H1 (cell line): ENCODE measurements around the gene RXRA. TPM values are rescaled to one million over a fixed set of nuclear protein-coding genes. Genes with fewer than 3 reads are reported as not detected.
A peak's percentile ranks its signal among the peaks of the same experiment; 100 is the strongest.

Experiments
- CTCF ChIA-PET: fragments of 300-600 bp; sonication (Branson Sonifier 250); formaldehyde crosslinking; loops from one replicate; lab custom pipeline; 2021; ENCODE audit not compliant: partially characterized antibody; lab: Charles Lee
- POLR2A ChIA-PET: fragments of 300-600 bp; sonication (Branson Sonifier 250); formaldehyde crosslinking; loops from one replicate; lab custom pipeline; 2021; ENCODE audit warnings: inconsistent platforms; ENCODE audit not compliant: partially characterized antibody; lab: Charles Lee
- DNase-seq, 2 experiments: peaks; one replicate each; pipeline versions ENCODE4 v3.0.0 to v3.0.0-alpha.2; 2010 to 2022; ENCODE audit warnings: low spot score in 2 of 2, low read depth in 1 of 2, mixed read lengths in 1 of 2
- FAIRE-seq: peaks from 2 replicates; lab custom pipeline; 2011; peaks lifted over from hg19 to GRCh38; lab: Jason Lieb, UNC
- H2AFZ ChIP-seq: 2 replicates; pipeline ENCODE4 v1.8.1; 2012; ENCODE audit warnings: low read length, inconsistent platforms
- H2AK5ac ChIP-seq: 2 replicates; pipeline ENCODE4 v1.6.1; 2013; ENCODE audit warnings: low read depth, low read length
- H2BK120ac ChIP-seq: replicated peaks from 2 replicates; pipeline ENCODE3; 2013; ENCODE audit warnings: low read depth, low read length, inconsistent platforms
- H2BK12ac ChIP-seq: 2 replicates; pipeline ENCODE4 v1.6.1; 2013; ENCODE audit warnings: low read depth, low read length
- H2BK15ac ChIP-seq: 2 replicates; pipeline ENCODE4 v1.6.1; 2013; ENCODE audit warnings: low read length
- H2BK20ac ChIP-seq: 2 replicates; pipeline ENCODE4 v1.6.1; 2013; ENCODE audit warnings: low read length
- H2BK5ac ChIP-seq: 2 replicates; pipeline ENCODE4 v1.6.1; 2013; ENCODE audit warnings: low read depth, low read length
- H3K14ac ChIP-seq: 2 replicates; pipeline ENCODE4 v1.6.1; 2013; ENCODE audit warnings: inconsistent platforms; ENCODE audit not compliant: insufficient read length
- H3K18ac ChIP-seq: 2 replicates; pipeline ENCODE4 v1.6.1; 2013; ENCODE audit warnings: low read length; ENCODE audit errors: extremely low read depth
- H3K23ac ChIP-seq: 2 replicates; pipeline ENCODE4 v1.6.1; 2013; ENCODE audit warnings: inconsistent platforms; ENCODE audit not compliant: insufficient read length
- H3K23me2 ChIP-seq: 2 replicates; pipeline ENCODE4 v1.6.1; 2013; ENCODE audit warnings: low read depth, low read length
- H3K27ac ChIP-seq: 2 replicates; pipeline ENCODE4 v1.6.1; 2011; ENCODE audit warnings: low read depth, low read length, inconsistent platforms
- H3K27me3 ChIP-seq, 4 experiments: replicated peaks in 1 of 4; 1 replicate in 1 of 4; 2 replicates in 3 of 4; pipeline versions ENCODE4 v1.6.1 to v1.8.1; 2011 to 2013; ENCODE audit warnings: low read length in 3 of 4, mild to moderate bottlenecking in 3 of 4, inconsistent platforms in 2 of 4, mixed read lengths in 2 of 4, moderate library complexity in 1 of 4; ENCODE audit not compliant: control insufficient read depth in 3 of 4, insufficient read depth in 3 of 4; ENCODE audit errors: extremely low read depth in 1 of 4
- H3K36me3 ChIP-seq, 4 experiments: 2 replicates each; pipeline versions ENCODE4 v1.6.1 to v1.8.1; 2011 to 2013; ENCODE audit warnings: mild to moderate bottlenecking in 4 of 4, low read length in 3 of 4, moderate library complexity in 2 of 4, control low read depth in 1 of 4, inconsistent platforms in 1 of 4; ENCODE audit not compliant: insufficient read depth in 4 of 4, control insufficient read depth in 2 of 4
- H3K4ac ChIP-seq: replicated peaks from 2 replicates; pipeline ENCODE3; 2013; ENCODE audit warnings: low read length, low read depth, mixed read lengths, inconsistent platforms; ENCODE audit not compliant: insufficient read length
- H3K4me1 ChIP-seq, 4 experiments: replicated peaks in 1 of 4; 1 replicate in 1 of 4; 2 replicates in 3 of 4; pipeline versions ENCODE4 v1.6.1 to v1.8.1; 2011 to 2013; ENCODE audit warnings: low read length in 3 of 4, inconsistent platforms in 2 of 4, mixed read lengths in 1 of 4; ENCODE audit not compliant: insufficient read depth in 4 of 4, control insufficient read depth in 3 of 4
- H3K4me2 ChIP-seq, 2 experiments: 2 replicates each; pipeline versions ENCODE4 v1.6.1 to v1.8.1; 2011 to 2013; ENCODE audit warnings: low read depth in 2 of 2, low read length in 2 of 2, control low read depth in 1 of 2, inconsistent platforms in 1 of 2, mild to moderate bottlenecking in 1 of 2; ENCODE audit not compliant: insufficient read depth in 1 of 2
- H3K4me3 ChIP-seq, 4 experiments: fragments of 200-600, 300-600 bp in 1 of 4; sonication (generic), shearing (Covaris generic), sonication (Bioruptor Twin) in 1 of 4; 2 replicates each; pipeline versions ENCODE4 v1.5.1 to v1.8.1; 2011 to 2016; ENCODE audit warnings: low read length in 4 of 4, low read depth in 3 of 4, control low read depth in 2 of 4, inconsistent platforms in 2 of 4, mild to moderate bottlenecking in 2 of 4, mixed read lengths in 1 of 4, moderate library complexity in 1 of 4; ENCODE audit not compliant: insufficient read depth in 2 of 4; ENCODE audit errors: extremely low read depth in 1 of 4
- H3K56ac ChIP-seq: replicated peaks from 2 replicates; pipeline ENCODE3; 2013; ENCODE audit warnings: low read depth, mild to moderate bottlenecking, mixed read lengths, low read length, inconsistent platforms; ENCODE audit not compliant: insufficient read length
- H3K79me1 ChIP-seq: 2 replicates; pipeline ENCODE4 v1.6.1; 2013; ENCODE audit warnings: low read depth, low read length, control low read depth
- H3K79me2 ChIP-seq, 2 experiments: 2 replicates each; pipeline versions ENCODE4 v1.6.1 to v1.8.1; 2012 to 2013; ENCODE audit warnings: low read length in 2 of 2, mild to moderate bottlenecking in 2 of 2, inconsistent platforms in 1 of 2; ENCODE audit not compliant: insufficient read depth in 2 of 2, control insufficient read depth in 1 of 2
- H3K9ac ChIP-seq, 4 experiments: replicated peaks in 1 of 4; 1 replicate in 1 of 4; 2 replicates in 3 of 4; pipeline versions ENCODE4 v1.6.1 to v1.8.1; 2011 to 2013; ENCODE audit warnings: low read depth in 3 of 4, low read length in 3 of 4, control low read depth in 2 of 4, mild to moderate bottlenecking in 2 of 4, moderate library complexity in 2 of 4, inconsistent platforms in 1 of 4; ENCODE audit errors: extremely low read depth in 1 of 4
- H3K9me3 ChIP-seq, 2 experiments: 2 replicates each; pipeline versions ENCODE4 v1.6.1 to v1.8.1; 2012 to 2013; ENCODE audit warnings: mild to moderate bottlenecking in 2 of 2, moderate library complexity in 2 of 2, control low read depth in 1 of 2, inconsistent platforms in 1 of 2, low read depth in 1 of 2, low read length in 1 of 2, mixed read lengths in 1 of 2; ENCODE audit not compliant: insufficient read depth in 2 of 2
- H4K20me1 ChIP-seq, 2 experiments: replicated peaks in 1 of 2; 2 replicates each; pipeline versions ENCODE3 to v1.8.1; 2011 to 2013; ENCODE audit warnings: inconsistent platforms in 2 of 2, low read length in 2 of 2, mild to moderate bottlenecking in 1 of 2; ENCODE audit not compliant: insufficient read depth in 2 of 2, control insufficient read depth in 1 of 2
- H4K5ac ChIP-seq: 2 replicates; pipeline ENCODE4 v1.6.1; 2013; ENCODE audit warnings: low read length, low read depth, mixed read lengths, inconsistent platforms; ENCODE audit not compliant: insufficient read length
- H4K8ac ChIP-seq: 2 replicates; pipeline ENCODE4 v1.8.0; 2013; ENCODE audit warnings: mild to moderate bottlenecking, moderate library complexity, low read length, inconsistent platforms; ENCODE audit not compliant: insufficient read depth; ENCODE audit errors: extremely low read depth
- H4K91ac ChIP-seq: replicated peaks from 2 replicates; pipeline ENCODE3; 2013; ENCODE audit warnings: low read length, mixed read lengths, inconsistent platforms; ENCODE audit not compliant: insufficient read length
- BRCA1 ChIP-seq: IDR thresholded peaks from 2 replicates; pipeline ENCODE4 v1.6.1; 2012; ENCODE audit warnings: low read depth, low read length, improper control_type of control experiment
- CBX5 ChIP-seq: fragments of 300-800, 300-1000 bp; sonication (generic); IDR thresholded peaks from 2 replicates; pipeline ENCODE4 v1.7.1; 2016; ENCODE audit warnings: antibody characterized with exemption, low read length, low read depth
- CREB1 ChIP-seq: IDR thresholded peaks from 2 replicates; pipeline ENCODE4 v1.6.1; 2012; ENCODE audit warnings: inconsistent platforms
- HDAC2 ChIP-seq, 2 experiments: fragments of 300-600 bp in 1 of 2; sonication (generic) in 1 of 2; IDR thresholded peaks; 2 replicates each; pipeline ENCODE4 v1.6.1; 2011 to 2012; ENCODE audit warnings: low read depth in 2 of 2, low read length in 2 of 2, mild to moderate bottlenecking in 2 of 2, moderate library complexity in 2 of 2, borderline replicate concordance in 1 of 2, inconsistent platforms in 1 of 2
- MAFK ChIP-seq: IDR thresholded peaks from 2 replicates; pipeline ENCODE4 v1.6.1; 2012; ENCODE audit warnings: low read depth, mild to moderate bottlenecking, improper control_type of control experiment, low read length
- MAX ChIP-seq: IDR thresholded peaks from 2 replicates; pipeline ENCODE4 v1.6.1; 2012; ENCODE audit warnings: inconsistent platforms
- SIN3A ChIP-seq, 2 experiments: IDR thresholded peaks in 1 of 2; conservative IDR thresholded peaks in 1 of 2; 2 replicates each; pipeline ENCODE4 v1.6.1; 2011 to 2012; ENCODE audit warnings: low read length in 2 of 2, improper control_type of control experiment in 1 of 2, low read depth in 1 of 2, mild to moderate bottlenecking in 1 of 2
- TAF7 ChIP-seq: optimal IDR thresholded peaks from 2 replicates; pipeline ENCODE3; 2011; ENCODE audit warnings: low read depth, mild to moderate bottlenecking, inconsistent platforms, low read length, moderate library complexity, borderline replicate concordance
- USF2 ChIP-seq: IDR thresholded peaks from 2 replicates; pipeline ENCODE4 v1.6.1; 2011; ENCODE audit warnings: low read length, improper control_type of control experiment
- WGBS, 2 experiments: shearing (Covaris generic) in 1 of 2; methylation state at CpG; one replicate each; pipeline versions ENCODE4 v1.1.6 to v1.1.7; 2013 to 2015; ENCODE audit warnings: low lambda C conversion rate in 2 of 2, mixed read lengths in 2 of 2, inconsistent platforms in 1 of 2, low coverage in 1 of 2, missing lambda C conversion rate in 1 of 2; ENCODE audit not compliant: insufficient replicate concordance in 2 of 2, insufficient coverage in 1 of 2, insufficient read length in 1 of 2; ENCODE audit errors: extremely low coverage in 1 of 2, missing lambda C conversion rate in 1 of 2; 5-methylcytosine and 5-hydroxymethylcytosine counted together
- polyA plus RNA-seq, 7 experiments: library from polyadenylated mRNA; depleted of rRNA in 3 of 7; stranded (reverse) in 5 of 7; unstranded in 2 of 7; fragments of >200 nt in 5 of 7; fragments of 200-250 nt in 2 of 7; gene quantifications; 1 replicate in 5 of 7; 2 replicates in 1 of 7; 4 replicates in 1 of 7; pipeline versions ENCODE4 v1.2.1 to v1.2.3, GENCODE V29; 2011 to 2013; ENCODE audit warnings: missing spikeins in 2 of 7, mixed read lengths in 2 of 7
- total RNA-seq: library from RNA; stranded (reverse); fragmentation: NEBNext Ultra II Directional; extraction: Animal tissue kit (Norgen Biotek cat#: 25700); gene quantifications from 2 replicates; pipeline ENCODE4 v1.2.1, GENCODE V29; 2021

The RXRA gene
- total and polyA plus RNA-seq, 2 of the 8 experiments (the other 6 are each of a cell fraction or from before 2014, with no cell fraction given), result 9.8 to 29.4 TPM

GRCh38 chr9:134338394-134339182 is 12.3 kb downstream of the RXRA start:
- Histone ChIP-seq H2BK120ac (no peak overlapping the region), H3K79me1 (peaks cover 44% of the 10 kb centered on the region), H3K79me2 (peaks cover 3 to 82% of the 10 kb centered on the region in 2 experiments; a peak in 3 of 4 replicates), H2BK20ac (no peak overlapping the region), H2AK5ac (no peak overlapping the region), H2AFZ (no peak overlapping the region), H3K9ac (no peak overlapping the region), H4K91ac (no peak overlapping the region), H3K14ac (no peak overlapping the region), H3K56ac (no peak overlapping the region), H2BK5ac (peak overlapping the region; percentile 93), H3K4ac (no peak overlapping the region), H2BK15ac (no peak overlapping the region), H3K4me3 (no peak overlapping the region), H4K5ac (no peak overlapping the region), H2BK12ac (no peak overlapping the region; the same call in none of the 2 replicates), H4K20me1 (peaks cover 14 to 50% of the 10 kb centered on the region in 2 experiments), H3K18ac (no peak overlapping the region), H3K27ac (peak overlapping the region; percentile 29; the same call in 1 of the 2 replicates), H3K27me3 (no peaks in the 10 kb centered on the region), H3K23ac (no peak overlapping the region), H4K8ac (no peak overlapping the region), H3K36me3 (no peaks in the 10 kb centered on the region), H3K23me2 (no peaks in the 10 kb centered on the region; the same call in 1 of the 2 replicates), H3K4me1 (no peaks in the 10 kb centered on the region; a peak in 1 of 7 replicates)
- ChIA-PET CTCF (interaction anchor here (0.6 to 1.4 kb wide), 2 partner anchors 13 to 167 kb away, joined by 3 to 4 read pairs; no protein-coding TSS in a partner anchor), POLR2A (interaction anchor here (1.6 kb wide), 1 partner anchor 11 kb away, joined by 3 read pairs; no protein-coding TSS in a partner anchor)
- FAIRE-seq, result no peak
- DNase-seq, result no peak
- TF ChIP-seq MAFK (no peak), USF2 (no peak), MAX (no peak), CBX5 (no peak), TAF7 (no peak), BRCA1 (no peak), CREB1 (no peak), HDAC2 (IDR thresholded peaks at IDR 0.05; ENCODE audit: borderline replicate concordance in 1 of 2, low read depth in 2 of 2, low read length in 2 of 2) (no peak), SIN3A (conservative IDR thresholded peaks at IDR 0.05 in 1 of 2, IDR thresholded peaks at IDR 0.05 in 1 of 2; ENCODE audit: low read depth in 1 of 2, low read length in 2 of 2) (no peak)
- TF ChIP-seq, all 59 proteins: peak for 0
- no peaks in the 10 kb centered on the region for H3K9me3 ChIP-seq
- 89% methylated on average over 21 of the region's 27 CpGs; no CpG with 5 or more reads in 1 of the 2 experiments for WGBS, 2 experiments
- H3K4me2 ChIP-seq, result no peak overlapping the region
